SK-N-SH treated with all-trans-retinoic acid at 6 μM for 48 hours (cell line): ENCODE measurements around the gene ZFAND3.

Experiments
- BACH2 ChIP-seq: fragments of 250-450 bp; sonication (Bioruptor Pico); IDR thresholded peaks from 2 replicates; pipeline ENCODE4 v1.9.0; 2021; ENCODE audit warnings: mild to moderate bottlenecking, borderline replicate concordance
- POU6F1 ChIP-seq: fragments of 250-450 bp; sonication (Bioruptor Pico); IDR thresholded peaks from 2 replicates; pipeline ENCODE4 v1.8.0; 2021; ENCODE audit warnings: low read depth, mild to moderate bottlenecking, moderate library complexity, borderline replicate concordance
- RARB ChIP-seq: fragments of 250-450 bp; sonication (Bioruptor Pico); IDR thresholded peaks from 2 replicates; pipeline ENCODE4 v1.8.0; 2021; ENCODE audit warnings: mild to moderate bottlenecking, moderate library complexity
- ZFP30 ChIP-seq: fragments of 450-650 bp; formaldehyde crosslinking; IDR thresholded peaks from 2 replicates; pipeline ENCODE4 v1.5.0; 2022; ENCODE audit warnings: mild to moderate bottlenecking, moderate library complexity
- ZNF565 ChIP-seq: fragments of 450-650 bp; formaldehyde crosslinking; conservative IDR thresholded peaks from 2 replicates; pipeline ENCODE4 v1.5.0; 2020; ENCODE audit warnings: low read depth, mild to moderate bottlenecking, moderate library complexity

DNA sequence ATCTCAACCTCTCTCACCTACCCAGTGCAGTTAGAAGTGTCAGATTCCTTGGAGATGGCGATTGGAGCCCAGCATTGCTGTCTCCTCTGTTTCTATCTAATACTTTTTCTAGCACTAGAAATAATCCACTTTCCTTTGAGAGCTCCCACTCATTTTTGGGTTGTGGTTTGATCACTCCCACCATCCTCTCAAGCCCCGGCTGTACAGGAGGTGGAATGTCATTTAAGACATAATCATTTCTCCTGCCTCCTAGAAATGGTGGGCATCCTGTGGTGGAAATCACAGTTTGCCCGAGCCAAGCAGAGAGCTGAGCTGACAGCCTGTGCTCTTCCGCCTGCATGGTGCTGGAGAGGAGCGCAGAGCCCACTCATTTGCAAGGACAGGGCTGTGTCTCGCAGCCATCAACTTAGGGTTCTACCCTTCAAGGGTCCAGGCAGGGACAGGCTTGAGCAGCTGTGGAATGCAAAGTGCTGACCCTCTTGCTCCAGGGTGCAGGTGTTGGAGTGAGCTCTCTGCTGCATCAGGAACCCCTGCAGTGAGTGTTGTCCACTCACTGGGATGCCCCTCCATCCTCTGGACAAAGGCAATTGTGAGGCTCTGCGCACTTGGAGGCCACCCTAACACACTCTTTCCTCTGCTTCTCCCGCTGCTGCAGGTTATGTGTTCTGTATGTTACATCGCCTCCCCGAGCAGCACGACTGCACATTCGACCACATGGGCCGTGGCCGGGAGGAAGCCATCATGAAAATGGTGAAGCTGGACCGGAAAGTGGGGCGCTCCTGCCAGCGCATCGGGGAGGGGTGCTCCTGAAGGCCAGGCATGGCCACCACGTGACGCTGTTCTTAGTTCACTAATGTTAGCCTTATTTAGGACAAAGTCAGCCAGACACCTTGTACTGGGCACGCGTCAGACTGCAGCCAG, 332.3 kb downstream of the ZFAND3 start:
- no peak for TF ChIP-seq BACH2 (CRISPR knock-in tag)
- no peak for TF ChIP-seq POU6F1 (CRISPR knock-in tag)
- no peak for TF ChIP-seq ZNF565 (CRISPR knock-in tag)
- TF ChIP-seq ZFP30 (CRISPR knock-in tag): no peak
- no peak for TF ChIP-seq RARB (CRISPR knock-in tag)
